Adipocyte (in vitro differentiated cells): ENCODE data around the gene MADCAM1.

Experiments used
- DNase-seq: peaks from one replicate; pipeline ENCODE4 v3.0.0-alpha.2; 2015; ENCODE audit warnings: low read depth
- H3K27me3 ChIP-seq: replicated peaks from 2 replicates; pipeline ENCODE4 v1.7.0; 2013; ENCODE audit warnings: mild to moderate bottlenecking, low read length, moderate library complexity; ENCODE audit not compliant: control insufficient read depth, insufficient read depth
- H3K36me3 ChIP-seq: 2 replicates; pipeline ENCODE4 v1.7.0; 2013; ENCODE audit warnings: low read length, mild to moderate bottlenecking, moderate library complexity; ENCODE audit not compliant: control insufficient read depth, insufficient read depth, severe bottlenecking
- H3K4me1 ChIP-seq: 2 replicates; pipeline ENCODE4 v1.7.0; 2013; ENCODE audit warnings: mild to moderate bottlenecking, low read length, moderate library complexity; ENCODE audit not compliant: control insufficient read depth, insufficient read depth
- H3K4me3 ChIP-seq: 2 replicates; pipeline ENCODE4 v1.7.0; 2013; ENCODE audit warnings: mild to moderate bottlenecking, low read length, moderate library complexity
- H3K9ac ChIP-seq: 2 replicates; pipeline ENCODE4 v1.7.0; 2013; ENCODE audit warnings: mild to moderate bottlenecking, low read length, moderate library complexity
- H3K9me3 ChIP-seq: 2 replicates; pipeline ENCODE4 v1.7.0; 2013; ENCODE audit warnings: mild to moderate bottlenecking, low read length, moderate library complexity; ENCODE audit not compliant: control insufficient read depth

The MADCAM1 gene

GRCh38 chr19:494171-495080, 1.9 kb upstream of the MADCAM1 start:
- H3K9ac ChIP-seq = no peak overlapping the region
- H3K4me1 ChIP-seq = peaks cover 6% of the 10 kb centered on the region
- DNase-seq = no peak
- no peaks in the 10 kb centered on the region for H3K9me3 ChIP-seq
- no peak overlapping the region for H3K4me3 ChIP-seq
- H3K36me3 ChIP-seq = no peaks in the 10 kb centered on the region
- H3K27me3 ChIP-seq = peaks cover 6% of the 10 kb centered on the region

GRCh38 chr19:495081-495401, 1.2 kb upstream of the MADCAM1 start:
- H3K27me3 ChIP-seq = peaks cover 6% of the 10 kb centered on the region
- peaks cover 5% of the 10 kb centered on the region for H3K4me1 ChIP-seq
- H3K4me3 ChIP-seq = no peak overlapping the region
- no peaks in the 10 kb centered on the region for H3K36me3 ChIP-seq
- no peak for DNase-seq
- no peak overlapping the region for H3K9ac ChIP-seq
- no peaks in the 10 kb centered on the region for H3K9me3 ChIP-seq

- Histone ChIP-seq H3K27me3 (peaks cover 6% of the 10 kb centered on the region), H3K4me1 (peaks cover under 1% of the 10 kb centered on the region), H3K4me3 (no peak overlapping the region), H3K36me3 (no peaks in the 10 kb centered on the region), H3K9me3 (no peaks in the 10 kb centered on the region), H3K9ac (no peak overlapping the region)
- DNase-seq = peak; percentile 35
Observed at GRCh38 chr19:495402-496111, 729 bp upstream of the MADCAM1 start.

GRCh38 chr19:496986-497385, 700 bp downstream of the MADCAM1 start:
- Histone ChIP-seq H3K4me1 (no peaks in the 10 kb centered on the region), H3K9ac (no peak overlapping the region), H3K36me3 (no peaks in the 10 kb centered on the region), H3K4me3 (no peak overlapping the region), H3K27me3 (peaks cover 6% of the 10 kb centered on the region), H3K9me3 (no peaks in the 10 kb centered on the region)
- no peak for DNase-seq

GRCh38 chr19:497491-497868, 1.2 kb downstream of the MADCAM1 start:
- H3K27me3 ChIP-seq = peaks cover 6% of the 10 kb centered on the region
- no peak for DNase-seq
- no peaks in the 10 kb centered on the region for H3K9me3 ChIP-seq
- no peaks in the 10 kb centered on the region for H3K36me3 ChIP-seq
- no peaks in the 10 kb centered on the region for H3K4me1 ChIP-seq
- H3K4me3 ChIP-seq = no peak overlapping the region
- H3K9ac ChIP-seq = no peak overlapping the region

- no peak overlapping the region for H3K4me3 ChIP-seq
- H3K36me3 ChIP-seq = no peaks in the 10 kb centered on the region
- peaks cover 6% of the 10 kb centered on the region for H3K27me3 ChIP-seq
- no peaks in the 10 kb centered on the region for H3K9me3 ChIP-seq
- H3K4me1 ChIP-seq = no peaks in the 10 kb centered on the region
- DNase-seq = no peak
- H3K9ac ChIP-seq = no peak overlapping the region
Observed at GRCh38 chr19:497869-498510, 1.7 kb downstream of the MADCAM1 start.

- H3K27me3 ChIP-seq = peaks cover 6% of the 10 kb centered on the region
- no peak for DNase-seq
- no peak overlapping the region for H3K4me3 ChIP-seq
- no peaks in the 10 kb centered on the region for H3K36me3 ChIP-seq
- no peak overlapping the region for H3K9ac ChIP-seq
- no peaks in the 10 kb centered on the region for H3K4me1 ChIP-seq
- H3K9me3 ChIP-seq = no peaks in the 10 kb centered on the region
Observed at GRCh38 chr19:498511-498891, 2.2 kb downstream of the MADCAM1 start.

- no peaks in the 10 kb centered on the region for H3K9me3 ChIP-seq
- no peak for DNase-seq
- no peak overlapping the region for H3K4me3 ChIP-seq
- no peaks in the 10 kb centered on the region for H3K36me3 ChIP-seq
- H3K27me3 ChIP-seq = peaks cover 6% of the 10 kb centered on the region
- H3K4me1 ChIP-seq = no peaks in the 10 kb centered on the region
- H3K9ac ChIP-seq = no peak overlapping the region
Observed at GRCh38 chr19:498977-499623, 2.8 kb downstream of the MADCAM1 start.

- no peak overlapping the region for H3K4me3 ChIP-seq
- no peak for DNase-seq
- H3K36me3 ChIP-seq = no peaks in the 10 kb centered on the region
- no peaks in the 10 kb centered on the region for H3K9me3 ChIP-seq
- peaks cover 6% of the 10 kb centered on the region for H3K27me3 ChIP-seq
- no peak overlapping the region for H3K9ac ChIP-seq
- H3K4me1 ChIP-seq = peaks cover 3% of the 10 kb centered on the region
Observed at GRCh38 chr19:501646-502045, 5.4 kb downstream of the MADCAM1 start.

- no peak for DNase-seq
- Histone ChIP-seq H3K9me3 (no peaks in the 10 kb centered on the region), H3K27me3 (no peaks in the 10 kb centered on the region), H3K4me3 (no peak overlapping the region), H3K9ac (no peak overlapping the region), H3K4me1 (peaks cover 13% of the 10 kb centered on the region), H3K36me3 (peaks cover 4% of the 10 kb centered on the region)
Observed at GRCh38 chr19:504616-505015, 8.3 kb downstream of the MADCAM1 start.
